B cell (primary cell): ENCODE results near the gene FMO3. TPM values are rescaled to one million over a fixed set of nuclear protein-coding genes. Genes with fewer than 3 reads are reported as not detected.

Experiments
- ATAC-seq: fragments of 200-7000 bp; cut with Tn5 transposase; one replicate; pipeline ENCODE4 v1.10.0; 2021; ENCODE audit warnings: low read depth, mild to moderate bottlenecking, moderate number of reproducible peaks, moderate library complexity
- CTCF ChIA-PET: fragments of 350-600 bp; sonication (Branson Sonifier 250); formaldehyde crosslinking; loops from one replicate; lab custom pipeline; 2021; ENCODE audit warnings: antibody characterized with exemption, inconsistent platforms; lab: Charles Lee
- POLR2A ChIA-PET: fragments of 350-600 bp; sonication (Branson Sonifier 250); formaldehyde crosslinking; loops from one replicate; lab custom pipeline; 2021; ENCODE audit warnings: antibody characterized with exemption; lab: Charles Lee
- DNase-seq: peaks from one replicate; pipeline ENCODE4 v3.0.0; 2013
- H2AFZ ChIP-seq: 2 replicates; pipeline ENCODE4 v1.6.1; 2012; ENCODE audit warnings: mild to moderate bottlenecking, low read depth, low read length; ENCODE audit not compliant: insufficient read depth, poor library complexity, severe bottlenecking
- H3K27ac ChIP-seq, 2 donors: 1 replicate in 1 of 2; 2 replicates in 1 of 2; pipeline ENCODE4 v1.5.1; 2012 to 2013; ENCODE audit warnings: low read length in 2 of 2, mild to moderate bottlenecking in 2 of 2, moderate library complexity in 1 of 2
- H3K27me3 ChIP-seq, 4 experiments: fragments of 200-600 bp in 1 of 4; sonication (generic) in 1 of 4; replicated peaks in 1 of 4; 1 replicate in 2 of 4; 2 replicates in 2 of 4; pipeline versions ENCODE4 v1.6.1 to v1.7.0; 2013 to 2016; ENCODE audit warnings: low read length in 3 of 4, mild to moderate bottlenecking in 2 of 4, mixed read lengths in 1 of 4, moderate library complexity in 1 of 4; ENCODE audit not compliant: insufficient read depth in 4 of 4, control insufficient read depth in 3 of 4; ENCODE audit errors: control extremely low read depth in 1 of 4
- H3K36me3 ChIP-seq, 2 experiments: replicated peaks in 1 of 2; 1 replicate in 1 of 2; 2 replicates in 1 of 2; pipeline versions ENCODE4 v1.6.1 to v1.7.1; 2013; ENCODE audit warnings: low read length in 1 of 2; ENCODE audit not compliant: insufficient read depth in 2 of 2, control insufficient read depth in 1 of 2; ENCODE audit errors: control extremely low read depth in 1 of 2, extremely low read depth in 1 of 2
- H3K4me1 ChIP-seq, 2 donors: fragments of 200-600 bp in 1 of 2; sonication (generic) in 1 of 2; 1 replicate in 1 of 2; 2 replicates in 1 of 2; pipeline versions ENCODE4 v1.5.1 to v1.6.1; 2013 to 2017; ENCODE audit warnings: low read length in 2 of 2; ENCODE audit not compliant: control insufficient read depth in 2 of 2, insufficient read depth in 2 of 2
- H3K4me2 ChIP-seq: replicated peaks from 2 replicates; pipeline ENCODE3; 2012; ENCODE audit warnings: mild to moderate bottlenecking, low read depth, low read length; ENCODE audit not compliant: poor library complexity, severe bottlenecking
- H3K4me3 ChIP-seq, 5 experiments: fragments of 200-600 bp in 1 of 5; sonication (generic) in 1 of 5; 1 replicate in 3 of 5; 2 replicates in 2 of 5; pipeline versions ENCODE4 v1.5.1 to v1.7.0; 2011 to 2016; ENCODE audit warnings: low read length in 4 of 5, mild to moderate bottlenecking in 4 of 5, low read depth in 2 of 5, control low read depth in 1 of 5, moderate library complexity in 1 of 5; ENCODE audit not compliant: insufficient read depth in 1 of 5; ENCODE audit errors: control extremely low read depth in 1 of 5, extremely low read depth in 1 of 5
- H3K79me2 ChIP-seq: fragments of 200-600 bp; sonication (generic); one replicate; pipeline ENCODE4 v1.6.0; 2016; ENCODE audit warnings: low read length; ENCODE audit not compliant: control insufficient read depth, insufficient read depth
- H3K9ac ChIP-seq: fragments of 200-600 bp; sonication (generic); 2 replicates; pipeline ENCODE4 v1.6.1; 2017; ENCODE audit warnings: mild to moderate bottlenecking, low read length, moderate library complexity
- H3K9me3 ChIP-seq, 3 donors: one replicate each; pipeline versions ENCODE4 v1.6.1 to v1.7.1; 2013; ENCODE audit warnings: low read length in 2 of 3; ENCODE audit not compliant: control insufficient read depth in 2 of 3, insufficient read depth in 1 of 3; ENCODE audit errors: control extremely low read depth in 1 of 3
- H4K20me1 ChIP-seq: 2 replicates; pipeline ENCODE4 v1.6.0; 2012; ENCODE audit warnings: mild to moderate bottlenecking, low read length; ENCODE audit not compliant: insufficient read depth, control insufficient read depth, poor library complexity, severe bottlenecking
- H3K27ac Mint-ChIP-seq: one replicate; pipeline ENCODE4 v1.8.0; 2021; ENCODE audit warnings: mixed read lengths
- H3K27me3 Mint-ChIP-seq: one replicate; pipeline ENCODE4 v1.8.0; 2021; ENCODE audit warnings: mixed read lengths
- H3K4me1 Mint-ChIP-seq: one replicate; pipeline ENCODE4 v1.8.0; 2021; ENCODE audit warnings: mixed read lengths
- H3K4me3 Mint-ChIP-seq: one replicate; pipeline ENCODE4 v1.8.0; 2021; ENCODE audit warnings: mixed read lengths
- H3K9me3 Mint-ChIP-seq: one replicate; pipeline ENCODE4 v1.8.0; 2022; ENCODE audit warnings: mixed read lengths; ENCODE audit not compliant: insufficient read depth
- EZH2 ChIP-seq: IDR thresholded peaks from 2 replicates; pipeline ENCODE4 v1.6.1; 2012; ENCODE audit warnings: borderline replicate concordance, low read depth, mild to moderate bottlenecking, moderate library complexity, low read length; ENCODE audit not compliant: insufficient read depth, poor library complexity, severe bottlenecking
- WGBS: methylation state at CpG from one replicate; pipeline ENCODE4 v1.1.5; 2013; ENCODE audit warnings: missing lambda C conversion rate; ENCODE audit not compliant: insufficient coverage; 5-methylcytosine and 5-hydroxymethylcytosine counted together
- intact Hi-C: fragments of 100-400 bp; cut with micrococcal nuclease; formaldehyde crosslinking; loops from one replicate; pipeline ENCODE4 v1.10.0; 2022
- polyA plus RNA-seq: library from polyadenylated mRNA; depleted of rRNA; stranded (reverse); fragments of >200 nt; gene quantifications from 2 replicates; pipeline ENCODE4 v1.2.3, GENCODE V29; 2012
- total RNA-seq, 2 donors: library from RNA; stranded (reverse); fragments of 120-200 nt in 1 of 2; gene quantifications; 1 replicate in 1 of 2; 2 replicates in 1 of 2; pipeline versions ENCODE4 v1.2.3 to v1.2.4, GENCODE V29; 2013 to 2022
- TF ChIP-seq, protein P1 (sequence below): fragments of 200-600 bp; IDR thresholded peaks from one replicate; pipeline ENCODE4 v1.8.0; 2022; ENCODE audit warnings: antibody characterized with exemption, mild to moderate bottlenecking

The FMO3 gene
- total and polyA plus RNA-seq, 2 donors (not counting 1 experiment from before 2014, with no cell fraction given) = not detected

DNA sequence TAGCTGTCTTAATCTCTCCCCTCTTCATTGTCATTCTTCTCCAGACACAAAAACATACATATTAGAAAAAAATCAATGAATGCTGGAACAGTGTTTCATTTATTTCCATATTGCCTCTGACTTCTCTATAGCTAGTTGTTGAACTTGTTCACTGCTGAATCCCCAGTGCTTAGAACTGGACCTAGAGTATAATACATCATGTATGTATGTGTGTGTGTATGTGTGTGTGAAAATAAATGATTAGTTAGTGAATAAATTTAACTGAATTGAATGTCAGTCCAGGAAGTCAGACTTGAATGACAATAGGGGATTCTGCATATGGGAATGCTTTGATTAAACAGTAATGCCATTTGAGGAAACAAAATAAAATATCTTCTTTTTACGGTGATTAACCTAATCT, 36.4 kb downstream of the FMO3 start:
- no CpG with 5 or more reads among the region's 1 CpG for WGBS
- ChIA-PET CTCF (no interaction called here), POLR2A (no interaction called here)
- no peak overlapping the region for H3K4me3 Mint-ChIP-seq
- intact Hi-C loops = no loop called here
- no peaks in the 10 kb centered on the region for H3K4me1 Mint-ChIP-seq
- no peaks in the 10 kb centered on the region for H3K4me1 ChIP-seq
- no peaks in the 10 kb centered on the region for H3K79me2 ChIP-seq
- H3K9ac ChIP-seq = no peak overlapping the region
- no peak overlapping the region for H2AFZ ChIP-seq
- H3K27me3 ChIP-seq = peaks cover 0 to 4% (median 0%) of the 10 kb centered on the region in 4 experiments
- peaks cover 1% of the 10 kb centered on the region for H3K9me3 Mint-ChIP-seq
- H3K27me3 Mint-ChIP-seq = peaks cover 11% of the 10 kb centered on the region
- H3K9me3 ChIP-seq = peaks cover 2 to 8% (median 6%) of the 10 kb centered on the region in 3 donors
- no peak overlapping the region for H3K27ac Mint-ChIP-seq
- H4K20me1 ChIP-seq = no peaks in the 10 kb centered on the region
- no peak for DNase-seq
- no peak overlapping the region for H3K4me2 ChIP-seq
- H3K36me3 ChIP-seq = no peaks in the 10 kb centered on the region
- no peak for ATAC-seq
- TF ChIP-seq, protein P1, sequence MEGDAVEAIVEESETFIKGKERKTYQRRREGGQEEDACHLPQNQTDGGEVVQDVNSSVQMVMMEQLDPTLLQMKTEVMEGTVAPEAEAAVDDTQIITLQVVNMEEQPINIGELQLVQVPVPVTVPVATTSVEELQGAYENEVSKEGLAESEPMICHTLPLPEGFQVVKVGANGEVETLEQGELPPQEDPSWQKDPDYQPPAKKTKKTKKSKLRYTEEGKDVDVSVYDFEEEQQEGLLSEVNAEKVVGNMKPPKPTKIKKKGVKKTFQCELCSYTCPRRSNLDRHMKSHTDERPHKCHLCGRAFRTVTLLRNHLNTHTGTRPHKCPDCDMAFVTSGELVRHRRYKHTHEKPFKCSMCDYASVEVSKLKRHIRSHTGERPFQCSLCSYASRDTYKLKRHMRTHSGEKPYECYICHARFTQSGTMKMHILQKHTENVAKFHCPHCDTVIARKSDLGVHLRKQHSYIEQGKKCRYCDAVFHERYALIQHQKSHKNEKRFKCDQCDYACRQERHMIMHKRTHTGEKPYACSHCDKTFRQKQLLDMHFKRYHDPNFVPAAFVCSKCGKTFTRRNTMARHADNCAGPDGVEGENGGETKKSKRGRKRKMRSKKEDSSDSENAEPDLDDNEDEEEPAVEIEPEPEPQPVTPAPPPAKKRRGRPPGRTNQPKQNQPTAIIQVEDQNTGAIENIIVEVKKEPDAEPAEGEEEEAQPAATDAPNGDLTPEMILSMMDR = no peak
- no peak for TF ChIP-seq EZH2
- no peak overlapping the region for H3K27ac ChIP-seq
- no peak overlapping the region for H3K4me3 ChIP-seq

DNA sequence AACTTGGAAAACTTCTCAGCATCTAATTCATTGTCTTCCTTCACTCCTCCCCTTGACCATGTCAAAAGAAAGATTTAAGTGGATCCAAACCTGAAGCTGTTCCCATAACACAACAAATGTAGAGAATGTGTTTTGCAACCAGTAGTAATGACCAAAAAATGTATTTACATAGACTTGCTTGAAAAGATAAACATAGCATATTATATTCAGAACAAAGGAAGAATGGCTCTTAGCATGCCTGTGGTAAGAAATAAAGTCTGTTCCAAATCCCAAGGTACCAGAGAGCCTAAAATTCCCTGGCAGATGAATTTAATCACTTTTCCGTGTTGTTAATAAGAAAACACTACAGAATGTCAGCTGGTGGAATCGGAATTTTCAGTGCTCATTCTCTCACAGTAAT, 36.8 kb downstream of the FMO3 start:
- no peak overlapping the region for H3K9ac ChIP-seq
- TF ChIP-seq, protein P1 = no peak
- TF ChIP-seq EZH2 = no peak
- no peak overlapping the region for H3K27ac Mint-ChIP-seq
- POLR2A ChIA-PET = no interaction called here
- no peak overlapping the region for H2AFZ ChIP-seq
- H4K20me1 ChIP-seq = no peaks in the 10 kb centered on the region
- intact Hi-C loops = no loop called here
- peaks cover 0 to 4% (median 0%) of the 10 kb centered on the region in 4 experiments for H3K27me3 ChIP-seq
- no peak overlapping the region for H3K4me2 ChIP-seq
- no peak overlapping the region for H3K27ac ChIP-seq
- no peak overlapping the region for H3K4me3 Mint-ChIP-seq
- CTCF ChIA-PET = no interaction called here
- ATAC-seq = no peak
- H3K4me1 ChIP-seq = no peaks in the 10 kb centered on the region
- peaks cover 1% of the 10 kb centered on the region for H3K9me3 Mint-ChIP-seq
- no peak overlapping the region for H3K4me3 ChIP-seq
- H3K27me3 Mint-ChIP-seq = peaks cover 11% of the 10 kb centered on the region
- no CpG with 5 or more reads among the region's 2 CpGs for WGBS
- no peak for DNase-seq
- H3K9me3 ChIP-seq = peaks cover 3 to 8% (median 6%) of the 10 kb centered on the region in 3 donors
- no peaks in the 10 kb centered on the region for H3K4me1 Mint-ChIP-seq
- H3K79me2 ChIP-seq = no peaks in the 10 kb centered on the region
- H3K36me3 ChIP-seq = no peaks in the 10 kb centered on the region
